Naive B cell (primary cell): ENCODE data around the gene FAM117A. TPM values are rescaled to one million over a fixed set of nuclear protein-coding genes. Genes with fewer than 3 reads are reported as not detected.
"Not testable (repeated sequence)": the region's sequence is repeated elsewhere in the genome, so short reads cannot be mapped to it uniquely, and the experiment has no call there.

Source experiments
- ATAC-seq, 2 donors: fragments of 150-1000 bp; cut with Tn5 transposase; 2 replicates each; pipeline ENCODE4 v1.10.0; 2021; ENCODE audit warnings: low read depth in 2 of 2, mild to moderate bottlenecking in 2 of 2, moderate library complexity in 2 of 2
- DNase-seq: peaks from one replicate; pipeline ENCODE4 v3.0.0; 2022
- H3K27ac Mint-ChIP-seq, 6 donors: one replicate each; pipeline ENCODE4 v1.8.0; 2020 to 2022; ENCODE audit warnings: mild to moderate bottlenecking in 6 of 6, mixed read lengths in 6 of 6, moderate library complexity in 5 of 6, inconsistent platforms in 2 of 6
- H3K27me3 Mint-ChIP-seq, 3 donors: one replicate each; pipeline ENCODE4 v1.8.0; 2021 to 2022; ENCODE audit warnings: mixed read lengths in 3 of 3, mild to moderate bottlenecking in 1 of 3
- H3K36me3 Mint-ChIP-seq, 2 donors: one replicate each; pipeline ENCODE4 v1.8.0; 2020 to 2022; ENCODE audit warnings: mixed read lengths in 2 of 2, inconsistent platforms in 1 of 2, mild to moderate bottlenecking in 1 of 2
- H3K4me1 Mint-ChIP-seq, 3 donors: one replicate each; pipeline ENCODE4 v1.8.0; 2020 to 2022; ENCODE audit warnings: mixed read lengths in 3 of 3, inconsistent platforms in 1 of 3, mild to moderate bottlenecking in 1 of 3, moderate library complexity in 1 of 3
- H3K4me3 Mint-ChIP-seq, 8 donors: one replicate each; pipeline ENCODE4 v1.8.0; 2020 to 2022; ENCODE audit warnings: mild to moderate bottlenecking in 8 of 8, mixed read lengths in 8 of 8, moderate library complexity in 8 of 8, inconsistent platforms in 2 of 8
- H3K9me3 Mint-ChIP-seq, 7 donors: one replicate each; pipeline ENCODE4 v1.8.0; 2020 to 2022; ENCODE audit warnings: mixed read lengths in 7 of 7, mild to moderate bottlenecking in 5 of 7, inconsistent platforms in 2 of 7, moderate library complexity in 1 of 7
- polyA plus RNA-seq, 6 donors: library from polyadenylated mRNA; unstranded; fragments of 300-500 nt; fragmentation: Illumina TruSeq; gene quantifications; one replicate each; pipeline ENCODE4 v1.2.3, GENCODE V29; 2021; ENCODE audit warnings: low read depth in 6 of 6

The FAM117A gene
- polyA plus RNA-seq, 6 donors from 2014 or later, result 36.4 to 66.0 (median 54.3) TPM

GRCh38 chr17:49758464-49759010 lies 5.4 kb downstream of the FAM117A start:
- Mint-ChIP-seq H3K27ac (peak overlapping the region in 2 of 6 donors; percentile 11 to 38), H3K4me3 (peak overlapping the region in 1 of 8 donors; percentile 36)

DNA sequence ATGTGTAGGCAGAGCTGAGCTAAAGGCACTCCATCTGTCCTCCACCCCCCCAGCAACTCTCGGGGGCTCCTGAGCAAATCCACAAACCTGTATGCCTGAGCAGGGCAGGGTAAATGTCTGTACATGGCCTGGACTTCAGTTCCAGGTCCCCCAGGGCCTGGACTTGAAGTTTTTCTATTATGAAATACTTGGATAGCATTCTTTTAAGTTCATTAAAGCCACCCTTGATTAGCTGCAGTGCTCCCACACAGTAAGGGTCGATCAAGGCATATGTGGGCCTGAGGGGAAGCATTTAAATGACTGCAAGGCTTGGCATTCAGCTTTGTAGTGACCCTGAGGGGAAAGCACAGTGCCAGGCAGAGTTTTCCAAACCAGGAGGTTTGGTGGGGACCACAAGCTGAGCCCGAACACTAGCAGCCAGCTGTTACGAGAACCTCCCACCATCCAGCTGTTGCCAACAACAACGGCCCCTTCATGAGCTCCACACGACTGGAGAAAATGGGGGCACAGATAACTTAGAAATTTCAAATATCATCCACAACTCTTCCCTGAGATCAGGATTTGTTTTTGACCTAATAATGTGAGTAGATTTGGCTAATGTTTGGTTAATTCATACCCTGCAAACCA lies 6.7 kb downstream of the FAM117A start:
- H3K27me3 Mint-ChIP-seq, result no peaks in the 10 kb centered on the region
- H3K4me1 Mint-ChIP-seq, result peaks cover 44 to 77% (median 59%) of the 10 kb centered on the region in 3 donors
- no peaks in the 10 kb centered on the region for H3K9me3 Mint-ChIP-seq
- H3K36me3 Mint-ChIP-seq, result peaks cover 0 to 3% of the 10 kb centered on the region in 2 donors
- no peak for ATAC-seq
- H3K4me3 Mint-ChIP-seq, result no peak overlapping the region
- DNase-seq, result no peak
- H3K27ac Mint-ChIP-seq, result peak overlapping the region in 3 of 6 donors; percentile 62 to 69 (median 67)

More at GRCh38 chr17:49758464-49759010, 5.4 kb downstream of the FAM117A start:
- DNase-seq, H3K36me3 Mint-ChIP-seq, ATAC-seq, H3K9me3 Mint-ChIP-seq, H3K27me3 Mint-ChIP-seq: not testable (repeated sequence)
- peaks cover 54 to 79% (median 67%) of the 10 kb centered on the region in 3 donors for H3K4me1 Mint-ChIP-seq

DNA sequence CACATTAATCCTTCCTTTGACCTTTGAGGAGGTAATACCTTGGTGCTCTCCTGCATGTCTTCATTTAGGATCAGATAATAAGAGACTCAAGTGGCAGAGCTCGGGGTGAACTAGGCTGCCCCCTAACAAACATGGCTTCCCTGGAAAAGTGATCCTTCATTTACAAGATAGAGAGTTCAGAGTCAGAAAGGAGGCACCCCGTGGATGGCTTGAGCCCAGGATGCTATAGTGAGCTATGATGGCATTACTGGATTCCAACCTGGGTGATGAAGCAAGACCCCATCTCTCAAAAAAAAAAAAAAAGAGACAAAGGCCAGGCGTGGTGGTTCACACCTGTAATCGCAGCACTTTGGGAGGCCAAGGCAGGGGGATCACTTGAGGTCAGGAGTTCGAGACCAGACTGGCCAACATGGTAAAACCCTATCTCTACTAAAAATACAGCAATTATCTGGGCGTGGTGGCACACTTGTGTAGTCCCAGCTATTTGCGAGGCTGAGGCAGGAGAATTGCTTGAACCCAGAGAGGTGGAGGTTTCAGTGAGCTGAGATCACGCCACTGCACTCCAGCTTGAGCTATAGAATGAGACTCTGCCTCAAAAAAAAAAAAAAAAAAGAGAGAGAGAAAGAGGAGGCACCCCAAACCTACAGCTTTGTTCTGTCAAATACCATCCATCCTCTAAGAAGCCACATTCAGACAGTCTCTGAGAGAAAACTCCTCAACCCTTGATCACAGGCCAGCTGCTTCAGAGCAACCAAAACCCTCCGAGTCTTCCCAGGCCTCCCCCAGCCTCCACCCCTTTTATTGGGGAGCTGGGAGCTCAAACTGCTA lies 7.4 kb downstream of the FAM117A start:
- Mint-ChIP-seq H3K27me3 (no peaks in the 10 kb centered on the region), H3K4me3 (peak overlapping the region in 1 of 8 donors; percentile 9), H3K36me3 (peaks cover 0 to 4% of the 10 kb centered on the region in 2 donors), H3K9me3 (no peaks in the 10 kb centered on the region), H3K4me1 (peaks cover 40 to 77% (median 55%) of the 10 kb centered on the region in 3 donors), H3K27ac (peak overlapping the region in 5 of 6 donors; percentile 20 to 73 (median 67))
- no peak for ATAC-seq
- no peak for DNase-seq

- H3K4me1 Mint-ChIP-seq, result peaks cover 36 to 69% (median 49%) of the 10 kb centered on the region in 3 donors
- peaks cover 0 to 4% of the 10 kb centered on the region in 2 donors for H3K36me3 Mint-ChIP-seq
- H3K4me3 Mint-ChIP-seq, result no peak overlapping the region
- no peaks in the 10 kb centered on the region for H3K27me3 Mint-ChIP-seq
- DNase-seq, result no peak
- no peaks in the 10 kb centered on the region for H3K9me3 Mint-ChIP-seq
- ATAC-seq, result no peak
- H3K27ac Mint-ChIP-seq, result peak overlapping the region in 2 of 6 donors; percentile 10 to 50
These were observed 8.2 kb downstream of the FAM117A start for GRCh38 chr17:49755663-49756283.

DNA sequence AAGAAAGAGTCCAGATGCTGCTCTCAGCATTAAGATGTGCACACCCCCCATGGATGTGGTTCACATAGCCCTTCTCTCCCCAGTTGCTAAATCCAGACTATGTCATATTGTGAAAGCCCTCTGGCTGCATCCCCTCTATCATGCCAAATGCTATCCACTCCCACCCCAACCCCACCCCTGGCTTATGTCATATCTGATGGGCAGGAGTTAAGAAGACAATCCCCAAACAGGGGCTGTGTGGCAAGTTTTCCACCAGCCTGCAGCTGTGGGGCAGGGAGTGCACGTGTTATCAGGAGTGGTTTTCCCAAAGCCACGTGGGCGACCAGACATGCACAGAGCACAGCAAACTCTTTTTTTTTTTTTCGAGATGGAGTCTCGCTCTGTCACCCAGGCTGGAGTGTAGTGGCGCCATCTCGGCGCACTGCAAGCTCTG lies 10.0 kb downstream of the FAM117A start:
- H3K4me3 Mint-ChIP-seq, result peak overlapping the region in 1 of 8 donors; percentile 35
- ATAC-seq (no peak), DNase-seq (no peak)
- no peaks in the 10 kb centered on the region for H3K9me3 Mint-ChIP-seq
- peaks cover 38 to 70% (median 49%) of the 10 kb centered on the region in 3 donors for H3K4me1 Mint-ChIP-seq
- peaks cover 0 to 9% of the 10 kb centered on the region in 2 donors for H3K36me3 Mint-ChIP-seq
- H3K27ac Mint-ChIP-seq, result peak overlapping the region in 3 of 6 donors; percentile 11 to 33 (median 27)
- H3K27me3 Mint-ChIP-seq, result no peaks in the 10 kb centered on the region

- Mint-ChIP-seq H3K9me3 (no peaks in the 10 kb centered on the region), H3K27me3 (no peaks in the 10 kb centered on the region), H3K4me1 (peaks cover 46 to 79% (median 59%) of the 10 kb centered on the region in 3 donors), H3K27ac (peak overlapping the region in 5 of 6 donors; percentile 20 to 86 (median 69)), H3K36me3 (peaks cover 0 to 9% of the 10 kb centered on the region in 2 donors), H3K4me3 (no peak overlapping the region)
- ATAC-seq (no peak), DNase-seq (no peak)
These were observed 11.4 kb downstream of the FAM117A start for GRCh38 chr17:49752508-49752907.

GRCh38 chr17:49749730-49750129 lies 14.2 kb downstream of the FAM117A start:
- H3K4me3 Mint-ChIP-seq, result peak overlapping the region in 5 of 8 donors; percentile 8 to 41 (median 20)
- no peaks in the 10 kb centered on the region for H3K9me3 Mint-ChIP-seq
- peaks cover 0 to 9% of the 10 kb centered on the region in 2 donors for H3K36me3 Mint-ChIP-seq
- H3K4me1 Mint-ChIP-seq, result peaks cover 58 to 82% (median 65%) of the 10 kb centered on the region in 3 donors
- DNase-seq (no peak), ATAC-seq (no peak)
- H3K27ac Mint-ChIP-seq, result peak overlapping the region in 5 of 6 donors; percentile 82 to 98 (median 97)
- no peaks in the 10 kb centered on the region for H3K27me3 Mint-ChIP-seq

- Mint-ChIP-seq H3K9me3 (no peaks in the 10 kb centered on the region), H3K36me3 (peaks cover 0 to 9% of the 10 kb centered on the region in 2 donors), H3K27me3 (no peaks in the 10 kb centered on the region), H3K27ac (peak overlapping the region; percentile 72 to 99 (median 97)), H3K4me1 (peaks cover 58 to 88% (median 65%) of the 10 kb centered on the region in 3 donors), H3K4me3 (peak overlapping the region; percentile 57 to 94 (median 87))
- peak; percentile 48 for DNase-seq
- ATAC-seq, result peak; percentile 56 to 70
These were observed 15.1 kb downstream of the FAM117A start for GRCh38 chr17:49748791-49749190.

GRCh38 chr17:49748223-49748622 lies 15.7 kb downstream of the FAM117A start:
- Mint-ChIP-seq H3K4me1 (peaks cover 58 to 89% (median 65%) of the 10 kb centered on the region in 3 donors), H3K36me3 (peaks cover 0 to 9% of the 10 kb centered on the region in 2 donors), H3K4me3 (peak overlapping the region; percentile 57 to 94 (median 90)), H3K27me3 (no peaks in the 10 kb centered on the region), H3K9me3 (no peaks in the 10 kb centered on the region), H3K27ac (peak overlapping the region; percentile 96 to 99 (median 98))
- DNase-seq, result no peak
- ATAC-seq, result no peak

DNA sequence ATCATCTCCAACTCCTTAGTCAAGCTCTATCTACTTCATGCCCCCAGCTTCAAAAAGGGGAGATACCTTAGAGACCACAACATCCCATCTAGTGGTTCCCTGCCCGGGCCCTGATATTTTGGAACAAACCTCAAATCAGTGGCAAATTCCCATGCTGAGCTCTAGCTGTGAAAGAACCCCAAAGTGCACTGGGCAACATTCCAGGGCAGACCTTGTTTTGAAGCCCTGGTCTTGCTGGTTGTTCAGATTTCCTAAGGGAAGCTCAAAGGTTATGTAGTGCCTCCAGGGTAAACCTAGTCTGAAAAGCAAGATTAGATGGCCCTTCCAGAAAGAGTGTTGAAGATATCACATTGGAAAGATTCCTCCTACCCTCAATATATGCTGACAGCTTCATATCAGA lies 16.3 kb downstream of the FAM117A start:
- peaks cover 0 to 9% of the 10 kb centered on the region in 2 donors for H3K36me3 Mint-ChIP-seq
- H3K4me1 Mint-ChIP-seq, result peaks cover 63 to 89% (median 70%) of the 10 kb centered on the region in 3 donors
- ATAC-seq (no peak), DNase-seq (no peak)
- peak overlapping the region; percentile 78 to 94 (median 90) for H3K4me3 Mint-ChIP-seq
- H3K27me3 Mint-ChIP-seq, result no peaks in the 10 kb centered on the region
- H3K27ac Mint-ChIP-seq, result peak overlapping the region; percentile 96 to 99 (median 98)
- no peaks in the 10 kb centered on the region for H3K9me3 Mint-ChIP-seq

DNA sequence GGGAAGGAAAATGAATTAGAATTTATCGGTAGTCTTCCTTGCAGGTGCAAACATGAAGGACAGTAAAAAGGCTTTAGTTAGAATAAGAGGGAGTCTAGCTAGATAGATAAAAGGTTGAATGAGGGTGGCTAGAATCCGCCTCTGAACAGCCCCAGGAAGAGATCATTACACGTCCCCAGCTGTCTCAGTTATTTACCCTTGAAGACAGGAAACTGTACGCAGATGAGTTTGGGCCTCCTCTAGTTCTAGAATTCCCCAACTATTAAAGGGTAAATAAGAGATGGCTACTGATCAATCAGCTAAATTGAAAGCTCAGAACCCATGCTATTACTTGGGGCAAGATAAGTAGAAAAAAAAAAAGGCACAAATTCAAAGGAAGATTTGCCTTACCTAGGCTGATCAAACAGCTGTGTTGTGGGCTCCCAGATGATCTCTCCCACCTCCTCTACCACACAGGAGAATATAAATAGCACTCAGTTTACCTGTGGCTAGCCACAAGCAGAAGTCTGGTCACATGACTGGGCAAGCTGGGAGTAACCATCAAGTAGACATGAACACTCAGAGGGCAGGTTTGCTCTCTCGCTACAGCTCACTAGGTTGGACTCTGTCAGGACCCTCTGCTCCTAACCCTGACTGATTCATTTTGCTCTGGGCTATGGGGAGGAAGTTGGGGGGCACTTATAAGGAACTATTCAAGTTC lies 17.0 kb downstream of the FAM117A start:
- H3K9me3 Mint-ChIP-seq, result no peaks in the 10 kb centered on the region
- peaks cover 0 to 5% of the 10 kb centered on the region in 2 donors for H3K36me3 Mint-ChIP-seq
- ATAC-seq (peak; percentile 78 to 81), DNase-seq (peak; percentile 50)
- H3K27me3 Mint-ChIP-seq, result no peaks in the 10 kb centered on the region
- peaks cover 64 to 89% (median 70%) of the 10 kb centered on the region in 3 donors for H3K4me1 Mint-ChIP-seq
- H3K4me3 Mint-ChIP-seq, result peak overlapping the region; percentile 78 to 94 (median 90)
- peak overlapping the region; percentile 96 to 99 (median 98) for H3K27ac Mint-ChIP-seq
